Measurements from ENCODE around the gene SAG. TPM values are rescaled to one million over a fixed set of nuclear protein-coding genes. Genes with fewer than 3 reads are reported as not detected.

The SAG gene
- 0.08 and 0.10 TPM in 2 replicates for total RNA-seq (2013; cell fraction: nucleolus; rRNA removed)
- not detected in 2 replicates for total RNA-seq (2014; rRNA removed)
- not detected in 2 replicates for total RNA-seq (2014; rRNA removed; fragmentation: Illumina TruSeq; extraction: Trizol)
- total RNA-seq (2021) = 0.69 TPM in 1 of 2 replicates, not detected in the other
- 0.09 TPM for polyA plus RNA-seq (2011; ENCODE audit: low read depth)
- polyA plus RNA-seq (2011; rRNA removed) = not detected in 2 replicates
- polyA plus RNA-seq (2011; cell fraction: cytosol; rRNA removed) = 0.01 TPM in 1 of 2 replicates, not detected in the other
- polyA plus RNA-seq (2011; cell fraction: nucleus; rRNA removed) = not detected in 2 replicates
- polyA plus RNA-seq (2012) = 0.04 and 0.48 TPM in 2 replicates
- polyA plus RNA-seq (2014; fragmentation: Illumina TruSeq; extraction: Trizol) = 0.06 TPM in 1 of 2 replicates, not detected in the other
- polyA plus RNA-seq (2014; fragmentation: Nextera tagmentation; extraction: Ambion mirVana) = under 1 TPM in 1 of 2 experiments, not detected in 1; 0.47 TPM
- not detected in 2 replicates for polyA plus RNA-seq (2014; rRNA removed)
- not detected for polyA plus RNA-seq (2016; fragmentation: Nextera tagmentation; extraction: Ambion mirVana)
- not detected in 2 replicates for polyA minus RNA-seq (2011; rRNA and poly(A)+ RNA removed)
- not detected in 2 replicates for polyA minus RNA-seq (2011; cell fraction: cytosol; rRNA and poly(A)+ RNA removed)
- polyA minus RNA-seq (2011; cell fraction: nucleus; rRNA and poly(A)+ RNA removed) = not detected in 2 replicates
- Bru-seq, nascent RNA = percentile 14 among the genes with signal in this experiment
- percentile 9 among the genes with signal in this experiment for BruChase-seq, experiment 1, labeled RNA remaining after a 6-hour chase
- BruChase-seq, experiment 2, labeled RNA remaining after a 2-hour chase = percentile 16 among the genes with signal in this experiment
- long read RNA-seq, experiment 1 = 0 reads
- long read RNA-seq, experiment 2 = 0 reads

GRCh38 chr2:233307565-233307964 is at the start of gene SAG:
TSS of gene SAG (plus strand) at chr2:233307816. CDS start at chr2:233309190, 1,374 bp downstream.
- H3K9me3 ChIP-seq (replicated peaks; ENCODE audit: control insufficient read depth, insufficient read depth, low read length) = no peaks in the 10 kb centered on the region
- no TSS peak for BruUV-seq (replicated peaks)
- H3K4me3 ChIP-seq = no peak within 1 kb of the TSS
- no peak within 1 kb of the TSS for H3K4me2 ChIP-seq (ENCODE audit: control insufficient read depth, insufficient read depth)
- WGBS (ENCODE audit: insufficient coverage, insufficient replicate concordance, low lambda C conversion rate, missing lambda C conversion rate) = 96% methylated on average over 7 of the region's 7 CpGs
- no peak within 1 kb of the TSS for H2AFZ ChIP-seq (ENCODE audit: control insufficient read depth, low read depth, low read length)
- H3K27me3 ChIP-seq (replicated peaks in 1 of 2; ENCODE audit: control insufficient read depth in 2 of 2, insufficient read depth in 2 of 2, low read length in 1 of 2) = no peaks in the 10 kb centered on the region
- FAIRE-seq = no peak
- POLR2A ChIA-PET = no interaction called here
- no peaks in the 10 kb centered on the region for H4K20me1 ChIP-seq (ENCODE audit: control insufficient read depth, insufficient read depth)
- SMC1A ChIA-PET (ENCODE audit: uncharacterized antibody, unreplicated experiment) = no interaction called here
- in situ Hi-C loops (cut with MboI) = no loop called here
- no peak for ATAC-seq
- CTCF ChIA-PET = interaction anchor here (1.9 kb wide), 1 partner anchor 136 kb away, joined by 6 read pairs; no protein-coding TSS in a partner anchor
- no peak within 1 kb of the TSS for H3K27ac ChIP-seq (ENCODE audit: control insufficient read depth, insufficient read depth)
- no peaks in the 10 kb centered on the region for H3K79me2 ChIP-seq (ENCODE audit: control insufficient read depth, insufficient read depth, low read length)
- DNase-seq (ENCODE audit: low read depth, low spot score) = no peak
- intact Hi-C loops (cut with micrococcal nuclease; ENCODE audit: unreplicated experiment) = no loop called here
- H3K9ac ChIP-seq (ENCODE audit: control insufficient read depth, insufficient read depth, low read length) = no peak within 1 kb of the TSS
- no peaks in the 10 kb centered on the region for H3K36me3 ChIP-seq (ENCODE audit: control insufficient read depth in 2 of 2, insufficient read depth in 2 of 2, low read length in 1 of 2)
- H3K4me1 ChIP-seq (ENCODE audit: control insufficient read depth, insufficient read depth, low read length) = peaks cover 6% of the 10 kb centered on the region
- RAD21 ChIA-PET (ENCODE audit: unreplicated experiment) = no interaction called here
- TF ChIP-seq, protein P1, sequence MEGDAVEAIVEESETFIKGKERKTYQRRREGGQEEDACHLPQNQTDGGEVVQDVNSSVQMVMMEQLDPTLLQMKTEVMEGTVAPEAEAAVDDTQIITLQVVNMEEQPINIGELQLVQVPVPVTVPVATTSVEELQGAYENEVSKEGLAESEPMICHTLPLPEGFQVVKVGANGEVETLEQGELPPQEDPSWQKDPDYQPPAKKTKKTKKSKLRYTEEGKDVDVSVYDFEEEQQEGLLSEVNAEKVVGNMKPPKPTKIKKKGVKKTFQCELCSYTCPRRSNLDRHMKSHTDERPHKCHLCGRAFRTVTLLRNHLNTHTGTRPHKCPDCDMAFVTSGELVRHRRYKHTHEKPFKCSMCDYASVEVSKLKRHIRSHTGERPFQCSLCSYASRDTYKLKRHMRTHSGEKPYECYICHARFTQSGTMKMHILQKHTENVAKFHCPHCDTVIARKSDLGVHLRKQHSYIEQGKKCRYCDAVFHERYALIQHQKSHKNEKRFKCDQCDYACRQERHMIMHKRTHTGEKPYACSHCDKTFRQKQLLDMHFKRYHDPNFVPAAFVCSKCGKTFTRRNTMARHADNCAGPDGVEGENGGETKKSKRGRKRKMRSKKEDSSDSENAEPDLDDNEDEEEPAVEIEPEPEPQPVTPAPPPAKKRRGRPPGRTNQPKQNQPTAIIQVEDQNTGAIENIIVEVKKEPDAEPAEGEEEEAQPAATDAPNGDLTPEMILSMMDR (IDR thresholded peaks at IDR 0.05 in 2 of 3, conservative IDR thresholded peaks at IDR 0.05 in 1 of 3; ENCODE audit: control insufficient read depth in 2 of 3, extremely low read depth in 1 of 3, insufficient read depth in 1 of 3, low read depth in 3 of 3, low read length in 3 of 3) = no peak
- TF ChIP-seq ASH2L (IDR thresholded peaks at IDR 0.05; ENCODE audit: borderline replicate concordance, low read depth) (no peak), HCFC1 (IDR thresholded peaks at IDR 0.05; ENCODE audit: low read length) (no peak), ETV6 (conservative IDR thresholded peaks at IDR 0.05 in 1 of 2, IDR thresholded peaks at IDR 0.05 in 1 of 2; ENCODE audit: borderline replicate concordance in 1 of 2, low read depth in 1 of 2) (no peak), HDGF (IDR thresholded peaks at IDR 0.05) (no peak), SMARCA5 (IDR thresholded peaks at IDR 0.05) (no peak), SREBF1 (IDR thresholded peaks at IDR 0.05; ENCODE audit: low read length) (no peak), NBN (IDR thresholded peaks at IDR 0.05) (no peak), FOS (IDR thresholded peaks at IDR 0.05; ENCODE audit: borderline replicate concordance, extremely low read depth, insufficient read length) (no peak), RCOR1 (conservative IDR thresholded peaks at IDR 0.05; ENCODE audit: low read depth, low read length) (no peak), EP300 (IDR thresholded peaks at IDR 0.05; ENCODE audit: borderline replicate concordance in 1 of 2, control insufficient read depth in 1 of 2, low read depth in 2 of 2, low read length in 2 of 2) (no peak), JUND (IDR thresholded peaks at IDR 0.05; ENCODE audit: low read depth, low read length) (no peak), WRNIP1 (IDR thresholded peaks at IDR 0.05; ENCODE audit: borderline replicate concordance, low read depth, low read length) (no peak), CHD1 (IDR thresholded peaks at IDR 0.05; ENCODE audit: low read depth, low read length) (no peak), CREB1 (IDR thresholded peaks at IDR 0.05; ENCODE audit: low read depth) (no peak)
- TF ChIP-seq, protein P2, sequence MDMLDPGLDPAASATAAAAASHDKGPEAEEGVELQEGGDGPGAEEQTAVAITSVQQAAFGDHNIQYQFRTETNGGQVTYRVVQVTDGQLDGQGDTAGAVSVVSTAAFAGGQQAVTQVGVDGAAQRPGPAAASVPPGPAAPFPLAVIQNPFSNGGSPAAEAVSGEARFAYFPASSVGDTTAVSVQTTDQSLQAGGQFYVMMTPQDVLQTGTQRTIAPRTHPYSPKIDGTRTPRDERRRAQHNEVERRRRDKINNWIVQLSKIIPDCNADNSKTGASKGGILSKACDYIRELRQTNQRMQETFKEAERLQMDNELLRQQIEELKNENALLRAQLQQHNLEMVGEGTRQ (IDR thresholded peaks at IDR 0.05; ENCODE audit: borderline replicate concordance, low read depth, low read length) = no peak
- TF ChIP-seq, protein P3, sequence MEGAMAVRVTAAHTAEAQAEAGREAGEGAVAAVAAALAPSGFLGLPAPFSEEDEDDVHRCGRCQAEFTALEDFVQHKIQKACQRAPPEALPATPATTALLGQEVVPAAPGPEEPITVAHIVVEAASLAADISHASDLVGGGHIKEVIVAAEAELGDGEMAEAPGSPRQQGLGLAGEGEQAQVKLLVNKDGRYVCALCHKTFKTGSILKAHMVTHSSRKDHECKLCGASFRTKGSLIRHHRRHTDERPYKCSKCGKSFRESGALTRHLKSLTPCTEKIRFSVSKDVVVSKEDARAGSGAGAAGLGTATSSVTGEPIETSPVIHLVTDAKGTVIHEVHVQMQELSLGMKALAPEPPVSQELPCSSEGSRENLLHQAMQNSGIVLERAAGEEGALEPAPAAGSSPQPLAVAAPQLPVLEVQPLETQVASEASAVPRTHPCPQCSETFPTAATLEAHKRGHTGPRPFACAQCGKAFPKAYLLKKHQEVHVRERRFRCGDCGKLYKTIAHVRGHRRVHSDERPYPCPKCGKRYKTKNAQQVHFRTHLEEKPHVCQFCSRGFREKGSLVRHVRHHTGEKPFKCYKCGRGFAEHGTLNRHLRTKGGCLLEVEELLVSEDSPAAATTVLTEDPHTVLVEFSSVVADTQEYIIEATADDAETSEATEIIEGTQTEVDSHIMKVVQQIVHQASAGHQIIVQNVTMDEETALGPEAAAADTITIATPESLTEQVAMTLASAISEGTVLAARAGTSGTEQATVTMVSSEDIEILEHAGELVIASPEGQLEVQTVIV (IDR thresholded peaks at IDR 0.05; ENCODE audit: borderline replicate concordance, partially characterized antibody) = no peak
